Left lobe of liver (tissue), 2 donors: ENCODE data around the gene FAM149A. TPM values are rescaled to one million over a fixed set of nuclear protein-coding genes. Genes with fewer than 3 reads are reported as not detected.

ENCODE experiments used
- ATAC-seq: fragments of 200-7000 bp; cut with Tn5 transposase; one replicate; pipeline ENCODE4 v1.9.1; 2020; ENCODE audit warnings: mild to moderate bottlenecking, moderate library complexity
- DNase-seq: peaks from one replicate; pipeline ENCODE4 v3.0.0-alpha.2; 2020; ENCODE audit warnings: low spot score
- total RNA-seq: library from RNA; stranded (reverse); gene quantifications from one replicate; pipeline ENCODE4 v1.2.1, GENCODE V29; 2021
- donor health status: DM: no; HTN: no; CAD: no; lungs with moderate emphysema.
- donor health status: DM: no; HTN: yes; CAD: no.

The FAM149A gene
- total RNA-seq, 1 donor from 2014 or later: 33.4 TPM

- ATAC-seq (no peak), DNase-seq (no peak)
These were observed 96.0 kb downstream of the FAM149A start for GRCh38 chr4:186200516-186200915.

DNA sequence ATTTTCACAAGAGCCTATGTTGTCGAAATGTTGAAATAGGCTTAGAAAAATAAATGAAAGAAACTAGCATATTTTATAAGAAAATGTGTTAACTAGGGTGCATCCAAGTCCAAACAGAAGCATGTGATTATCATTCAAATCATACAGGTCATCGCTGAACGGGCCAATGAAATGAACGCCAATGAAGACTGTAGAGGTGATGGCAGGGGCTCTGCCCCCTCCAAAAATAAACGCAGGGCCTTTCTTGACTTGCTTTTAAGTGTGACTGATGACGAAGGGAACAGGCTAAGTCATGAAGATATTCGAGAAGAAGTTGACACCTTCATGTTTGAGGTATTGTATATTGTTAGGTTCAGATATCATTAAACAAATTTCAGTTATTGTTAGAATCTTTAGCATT, 96.5 kb downstream of the FAM149A start:
- ATAC-seq: no peak
- DNase-seq: no peak

GRCh38 chr4:186201535-186202230, 97.2 kb downstream of the FAM149A start:
- DNase-seq: peak; percentile 65
- ATAC-seq: peak; percentile 93

GRCh38 chr4:186202490-186203140, 98.1 kb downstream of the FAM149A start:
- no peak for ATAC-seq
- no peak for DNase-seq

DNA sequence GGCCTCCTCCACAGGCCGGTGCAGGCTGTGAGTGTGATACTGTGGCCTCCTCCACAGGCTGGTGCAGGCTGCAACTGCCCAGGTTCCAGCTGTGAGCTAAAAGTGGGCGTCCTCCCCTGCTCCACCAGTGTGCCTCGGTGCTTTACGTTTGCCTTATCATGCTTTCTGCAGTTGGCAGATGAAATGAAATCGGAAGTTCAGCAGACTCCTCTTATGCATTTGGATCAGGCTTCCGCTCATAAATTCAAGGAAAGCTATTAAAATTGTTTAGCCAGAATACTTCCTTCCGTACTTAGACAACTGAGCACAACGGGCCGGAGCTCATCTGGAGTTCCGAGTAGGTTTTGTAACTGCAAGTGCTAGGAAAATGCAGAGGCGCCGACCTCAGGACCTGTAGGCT, 98.9 kb downstream of the FAM149A start:
- no peak for DNase-seq

DNA sequence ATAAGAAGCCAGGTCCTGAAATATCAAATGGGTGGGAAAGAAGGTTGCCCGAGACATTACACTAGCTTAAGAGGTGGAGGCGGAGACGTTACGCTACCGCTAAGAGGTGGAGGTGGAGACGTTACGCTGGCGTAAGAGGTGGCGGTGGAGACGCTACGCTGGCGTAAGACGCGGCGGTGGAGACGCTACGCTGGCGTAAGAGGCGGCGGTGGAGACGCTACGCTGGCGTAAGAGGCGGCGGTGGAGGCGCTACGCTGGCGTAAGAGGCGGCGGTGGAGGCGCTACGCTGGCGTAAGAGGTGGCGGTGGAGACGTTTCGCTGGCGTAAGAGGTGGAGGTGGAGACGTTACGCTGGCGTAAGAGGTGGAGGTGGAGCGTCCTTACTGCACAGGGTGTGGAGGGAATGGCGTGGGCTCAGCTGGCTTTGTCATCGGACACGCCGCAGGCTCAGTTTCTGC, 99.6 kb downstream of the FAM149A start:
- peak; percentile 65 for DNase-seq
- ATAC-seq: peak; percentile 49

More for the DNA sequence above, 98.9 kb downstream of the FAM149A start:
- ATAC-seq: no peak

DNA sequence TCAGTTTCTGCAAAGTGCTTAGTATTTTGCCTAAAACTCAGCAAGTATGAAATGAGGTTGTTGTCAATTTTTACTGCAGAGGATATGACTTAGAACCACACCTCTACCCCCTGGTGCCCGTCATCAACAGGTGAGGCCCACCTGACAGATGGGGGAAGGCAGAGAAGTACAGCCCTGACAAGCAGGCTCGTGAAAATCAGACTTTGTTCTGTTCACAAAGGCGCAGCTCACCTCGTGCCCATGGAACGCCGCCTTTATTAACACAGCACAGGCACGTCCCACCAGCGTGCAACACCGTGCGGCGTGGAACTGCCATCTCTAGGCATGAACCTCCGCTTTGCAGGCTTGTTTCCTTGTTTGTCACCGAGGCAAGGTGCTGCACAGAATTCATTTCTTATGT, 100.2 kb downstream of the FAM149A start:
- ATAC-seq (peak; percentile 54), DNase-seq (peak; percentile 70)

GRCh38 chr4:186205156-186205555, 100.7 kb downstream of the FAM149A start:
- DNase-seq: no peak
- ATAC-seq: no peak

DNA sequence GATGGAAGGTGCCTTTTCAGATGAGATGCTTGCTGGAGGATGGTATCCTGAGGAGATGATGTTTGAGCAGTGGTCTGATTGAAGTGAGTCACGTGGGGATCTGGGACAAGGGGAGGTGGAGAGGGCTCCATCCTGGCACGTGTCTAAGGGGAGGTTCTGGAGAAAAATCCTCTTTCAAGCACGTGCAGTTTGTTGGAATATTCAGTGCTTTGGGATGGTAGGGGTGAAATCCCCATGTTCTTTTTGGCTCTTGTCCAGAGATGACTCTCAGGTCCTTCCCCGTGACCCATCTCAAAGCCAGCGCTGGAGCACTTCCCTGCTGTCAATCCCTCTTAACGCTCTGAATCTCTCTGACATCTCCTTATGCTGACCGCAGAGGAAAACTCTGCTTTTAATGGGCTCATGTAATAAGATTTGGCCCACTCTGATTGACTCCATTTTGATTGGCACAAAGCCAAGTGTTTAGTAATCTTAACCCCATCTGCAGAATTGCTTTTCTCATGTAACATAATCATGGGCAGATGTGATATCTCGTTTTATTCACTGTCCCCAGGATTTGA, 112.0 kb downstream of the FAM149A start:
- DNase-seq (no peak), ATAC-seq (peak; percentile 30)

GRCh38 chr4:186217733-186218293, 113.3 kb downstream of the FAM149A start:
- peak; percentile 51 for ATAC-seq

DNA sequence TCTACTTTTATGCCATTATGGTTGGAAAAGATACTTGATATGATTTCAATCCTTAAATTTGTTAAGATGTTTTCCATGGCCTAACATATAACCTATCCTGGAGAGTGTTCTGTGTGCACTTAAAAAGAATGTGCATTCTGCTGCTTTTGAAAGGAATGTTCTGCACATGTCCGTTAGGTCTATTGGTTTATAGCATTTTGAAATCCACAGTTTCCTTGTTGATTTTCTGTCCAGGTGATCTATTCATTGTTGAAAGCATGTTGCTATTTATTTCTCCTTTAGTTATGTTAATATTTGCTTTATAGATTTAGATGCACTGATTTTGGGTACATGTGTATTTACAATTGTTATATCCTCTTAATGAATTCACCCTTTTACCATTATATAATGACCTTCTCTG, 117.1 kb downstream of the FAM149A start:
- ATAC-seq (peak; percentile 10), DNase-seq (no peak)

More at GRCh38 chr4:186217733-186218293, 113.3 kb downstream of the FAM149A start:
- no peak for DNase-seq

Other genes with a start within 250 kb of the FAM149A start
- gene TLR3, start 35.5 kb upstream of the FAM149A start, total RNA-seq: 7.7 TPM
- 103 TPM for gene CYP4V2, start 86.9 kb downstream of the FAM149A start, total RNA-seq
- gene KLKB1, start 122.8 kb downstream of the FAM149A start, total RNA-seq: 102 TPM
- 171 TPM for gene F11, start 161.5 kb downstream of the FAM149A start, total RNA-seq